ENCODE data around the gene ZBTB20.

ZBTB20 gene

DNA sequence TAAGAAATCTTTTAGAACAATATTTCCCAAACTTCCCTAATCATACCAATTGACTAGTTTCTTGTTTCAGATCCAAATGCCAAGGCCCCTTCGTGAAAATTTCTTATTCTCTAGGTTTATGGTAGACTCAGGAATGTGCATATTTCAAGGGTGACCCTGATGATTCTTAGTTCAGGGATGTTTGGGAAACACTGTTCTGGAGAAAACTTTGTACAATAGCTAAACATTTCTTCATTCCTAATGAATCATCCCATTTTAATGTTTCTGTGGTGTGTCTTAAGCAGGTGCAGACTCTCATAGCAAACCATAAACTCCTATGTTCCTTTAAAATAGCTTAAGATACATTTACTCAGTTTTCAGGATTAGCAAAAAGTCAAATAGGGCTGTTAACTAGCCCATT, 538.8 kb downstream of the ZBTB20 start:
- no peak for DNase-seq

- no peak for DNase-seq
These were observed 540.8 kb downstream of the ZBTB20 start for GRCh38 chr3:114606336-114606735.

GRCh38 chr3:114600571-114600970, 546.5 kb downstream of the ZBTB20 start:
- no peak for DNase-seq

- no peak for DNase-seq
These were observed 549.2 kb downstream of the ZBTB20 start for GRCh38 chr3:114597871-114598270.

GRCh38 chr3:114597012-114597411, 550.1 kb downstream of the ZBTB20 start:
- DNase-seq: no peak

GRCh38 chr3:114596147-114596546, 550.9 kb downstream of the ZBTB20 start:
- DNase-seq: no peak

DNA sequence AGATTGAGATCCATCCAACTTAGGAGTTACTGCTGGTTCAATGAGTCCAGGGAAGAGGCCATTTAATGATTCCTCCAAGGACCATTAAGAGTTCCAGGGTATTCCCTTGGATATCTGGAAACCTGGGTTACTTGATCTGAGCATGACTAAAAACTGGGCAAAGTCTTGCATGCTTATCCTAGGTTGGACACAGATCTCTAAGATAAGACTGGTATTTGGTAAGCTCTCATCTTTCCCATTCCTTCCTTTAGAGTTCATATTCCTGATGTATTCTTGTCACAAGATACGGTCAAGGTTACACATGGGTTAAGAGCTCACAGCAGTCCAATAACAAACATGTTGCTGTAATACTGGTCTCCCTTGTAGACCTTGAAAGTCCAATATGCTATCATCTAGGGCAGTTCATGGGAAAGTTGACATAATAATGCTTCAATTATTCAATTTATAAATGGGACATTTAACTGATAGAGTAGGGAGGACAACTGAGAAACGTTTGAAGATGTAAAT, 551.5 kb downstream of the ZBTB20 start:
- no peak for DNase-seq

DNA sequence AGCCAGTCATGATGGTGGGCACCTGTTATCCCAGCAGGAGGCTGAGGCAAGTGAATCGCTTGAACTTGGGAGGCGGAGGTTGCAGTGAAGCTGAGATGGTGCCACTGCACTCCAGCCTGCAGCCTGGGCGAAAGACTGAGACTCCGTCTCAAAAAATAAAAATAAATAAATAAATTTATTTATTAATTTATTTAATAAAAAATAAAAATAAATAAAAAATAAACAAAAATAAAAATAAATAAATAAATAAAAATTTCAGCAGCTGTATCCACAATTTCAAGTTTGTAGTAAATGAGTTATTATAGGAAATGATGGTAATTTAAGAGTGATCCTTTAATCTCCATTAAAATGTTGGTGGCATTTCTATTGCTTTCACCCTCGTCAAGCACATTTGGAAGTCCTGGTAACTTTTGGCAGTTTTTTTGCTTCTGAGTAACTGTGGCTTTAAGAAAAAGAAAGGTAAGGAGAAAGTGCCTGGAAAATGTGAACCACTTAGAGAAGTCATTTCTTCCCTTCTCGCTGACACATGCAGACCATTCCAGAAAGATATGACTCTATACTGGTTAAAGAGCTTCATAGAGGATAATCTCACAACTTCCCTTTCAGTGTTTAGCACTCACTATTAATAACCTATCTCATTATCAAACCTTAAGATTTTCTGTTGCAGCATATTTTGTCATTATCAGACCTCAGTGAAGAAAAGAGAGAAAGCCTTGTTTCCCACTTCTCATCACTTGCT, 556.6 kb downstream of the ZBTB20 start:
- no peak for DNase-seq

DNA sequence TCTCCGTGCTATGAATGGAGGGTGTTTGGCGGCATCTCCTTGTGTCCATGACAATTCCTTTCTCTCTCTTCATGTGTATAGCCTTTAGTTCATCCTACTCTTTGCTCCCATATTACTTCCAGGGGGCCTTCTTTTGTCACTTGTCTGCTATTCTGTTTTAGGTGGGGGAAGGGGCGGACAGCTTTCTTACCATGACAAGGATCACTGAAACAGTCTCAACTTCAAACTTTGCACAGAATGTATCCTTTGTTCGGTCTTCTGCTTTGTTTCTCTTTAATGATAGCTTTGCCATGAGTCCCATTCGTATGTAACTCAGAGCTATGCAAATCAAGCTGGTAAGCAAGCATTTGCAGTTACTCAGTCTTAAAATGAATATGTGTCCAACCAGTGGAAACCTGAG, 559.1 kb downstream of the ZBTB20 start:
- DNase-seq: no peak

DNA sequence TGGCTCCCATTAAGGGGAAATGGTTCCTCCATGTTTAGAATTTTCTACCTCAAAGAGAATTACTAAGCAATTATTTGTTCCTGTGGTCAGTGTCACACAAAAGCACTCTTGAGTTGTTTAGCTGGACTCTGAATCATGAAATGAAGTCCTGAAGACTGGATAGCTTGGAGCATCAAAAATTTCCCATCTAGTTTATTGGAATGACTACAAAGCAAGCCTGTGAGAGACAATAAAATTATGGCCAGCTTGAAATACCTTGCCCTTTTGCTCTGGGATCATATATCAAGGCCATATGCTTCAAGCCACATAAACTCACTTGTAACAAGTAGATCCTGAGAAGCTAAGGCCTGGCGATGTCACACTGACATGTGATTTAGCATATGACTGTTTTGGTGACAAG, 561.0 kb downstream of the ZBTB20 start:
- no peak for DNase-seq

- no peak for DNase-seq
These were observed 561.4 kb downstream of the ZBTB20 start for GRCh38 chr3:114585687-114586086.

- DNase-seq: no peak
These were observed 562.2 kb downstream of the ZBTB20 start for GRCh38 chr3:114584734-114585371.

- DNase-seq: no peak
These were observed 564.2 kb downstream of the ZBTB20 start for GRCh38 chr3:114582929-114583328.

- DNase-seq: no peak
These were observed 574.6 kb downstream of the ZBTB20 start for GRCh38 chr3:114572364-114573062.

GRCh38 chr3:114571363-114571762, 575.7 kb downstream of the ZBTB20 start:
- DNase-seq: no peak

- DNase-seq: no peak
These were observed 577.9 kb downstream of the ZBTB20 start for GRCh38 chr3:114569186-114569585.

- no peak for DNase-seq
These were observed 579.3 kb downstream of the ZBTB20 start for GRCh38 chr3:114567771-114568170.

DNA sequence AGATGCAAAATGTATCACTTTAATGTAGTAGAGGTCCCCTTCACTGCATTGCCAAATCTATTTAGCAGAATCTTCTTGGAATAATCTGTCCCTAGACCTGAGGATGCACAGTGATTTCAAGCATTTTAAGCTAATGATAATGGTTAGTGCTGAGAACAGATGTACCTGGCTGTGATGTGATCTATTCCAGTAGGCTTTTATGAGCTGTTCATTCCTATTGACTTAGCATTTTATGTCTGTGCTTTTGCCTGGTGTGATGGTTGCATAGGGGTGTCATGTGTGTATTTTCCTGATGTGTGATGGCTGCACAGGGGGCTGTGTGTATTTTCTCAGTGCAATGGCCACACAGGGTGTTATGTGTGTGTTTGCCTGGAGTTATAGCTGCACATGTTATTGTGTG, 580.3 kb downstream of the ZBTB20 start:
- DNase-seq: no peak

GRCh38 chr3:114566162-114566755, 580.8 kb downstream of the ZBTB20 start:
- no peak for DNase-seq

- DNase-seq: no peak
These were observed 581.9 kb downstream of the ZBTB20 start for GRCh38 chr3:114565216-114565615.

DNA sequence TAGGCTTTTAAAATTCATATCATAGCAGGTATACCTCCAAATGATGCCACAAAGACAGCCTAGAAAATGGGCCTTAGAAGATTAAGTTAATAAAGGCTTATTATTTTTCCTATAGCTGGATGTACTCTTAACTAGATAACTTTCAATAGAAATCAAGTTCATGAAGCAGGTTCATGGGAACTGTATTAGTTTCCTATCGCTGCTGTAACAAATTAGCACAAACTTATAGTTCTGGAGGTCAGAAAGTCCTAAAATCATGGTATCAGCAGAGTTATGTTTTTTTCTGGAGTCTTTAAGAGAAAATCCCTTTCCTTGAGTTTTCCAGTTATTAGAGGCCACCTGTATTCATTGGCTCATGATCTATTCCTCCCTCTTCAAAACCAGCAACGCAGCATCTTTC, 583.4 kb downstream of the ZBTB20 start:
- DNase-seq: no peak

DNA sequence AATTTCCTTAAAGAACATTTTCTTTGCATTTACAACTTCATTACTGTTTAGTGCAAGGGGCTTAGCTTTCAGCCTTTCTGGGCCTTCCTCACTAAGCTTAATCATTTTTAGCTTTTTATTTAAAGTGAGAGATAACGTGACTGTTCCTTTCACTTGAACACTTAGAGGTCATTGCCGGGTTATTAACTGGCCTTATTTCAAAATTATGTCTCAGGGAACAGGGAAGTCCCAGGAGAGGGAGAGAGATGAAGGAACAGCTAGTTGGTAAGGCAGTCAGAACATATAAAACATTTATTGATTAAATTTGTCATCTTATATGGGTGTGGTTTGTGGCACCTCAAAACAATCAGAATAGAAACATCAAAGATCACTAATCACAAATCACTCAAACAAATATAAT, 584.5 kb downstream of the ZBTB20 start:
- DNase-seq: no peak

GRCh38 chr3:114558271-114558670, 588.8 kb downstream of the ZBTB20 start:
- DNase-seq: no peak

DNA sequence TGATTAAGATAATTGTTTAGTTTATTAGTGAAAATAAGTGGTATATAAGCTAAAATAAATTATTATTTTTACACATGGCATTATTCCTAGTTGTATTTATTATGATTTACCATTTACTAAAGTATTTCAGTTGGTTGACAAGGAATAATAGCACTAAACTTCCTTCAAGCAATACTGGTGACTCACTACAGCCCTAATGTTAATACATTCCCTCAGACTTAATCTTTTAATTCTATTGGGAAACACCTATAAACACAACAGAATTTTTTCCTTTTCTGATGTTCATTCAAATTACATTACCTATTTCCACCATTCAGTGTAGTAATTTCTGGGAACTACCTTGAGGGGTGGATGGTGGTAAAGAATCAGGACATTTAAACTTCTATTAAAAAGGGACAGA, 589.3 kb downstream of the ZBTB20 start:
- no peak for DNase-seq

Data from NCI-H1436 (cell line).